Transverse colon (tissue), 4 donors: ENCODE data around the gene ASL. TPM values are rescaled to one million over a fixed set of nuclear protein-coding genes. Genes with fewer than 3 reads are reported as not detected.
"Not testable (repeated sequence)": the region's sequence is repeated elsewhere in the genome, so short reads cannot be mapped to it uniquely, and the experiment has no call there.

Experiments used
- DNase-seq: peaks from one replicate; pipeline ENCODE4 v3.0.0-alpha.2; 2019
- H3K27ac ChIP-seq, 4 donors: fragments of 200-600 bp; sonication (generic); 2 replicates each; pipeline ENCODE4 v1.5.1; 2016 to 2018; ENCODE audit warnings: inconsistent platforms in 4 of 4
- H3K27me3 ChIP-seq: fragments of 200-600 bp; sonication (generic); 2 replicates; pipeline ENCODE4 v1.5.1; 2017; ENCODE audit warnings: inconsistent platforms
- H3K36me3 ChIP-seq, 4 donors: fragments of 200-600 bp; sonication (generic); 2 replicates each; pipeline ENCODE4 v1.5.1; 2017 to 2019; ENCODE audit warnings: inconsistent platforms in 4 of 4
- H3K4me1 ChIP-seq, 4 donors: fragments of 200-600 bp; sonication (generic); 2 replicates each; pipeline ENCODE4 v1.5.1; 2017 to 2020; ENCODE audit warnings: inconsistent platforms in 4 of 4
- H3K4me3 ChIP-seq, 4 donors: fragments of 200-600 bp; sonication (generic); 1 replicate in 1 of 4; 2 replicates in 3 of 4; pipeline versions ENCODE4 v1.5.1 to v1.6.1; 2017 to 2019; ENCODE audit warnings: inconsistent platforms in 4 of 4
- H3K9me3 ChIP-seq, 2 donors: fragments of 200-600 bp; sonication (generic); 2 replicates each; pipeline ENCODE4 v1.5.1; 2017 to 2019; ENCODE audit warnings: inconsistent platforms in 2 of 2
- CTCF ChIP-seq, 5 experiments: fragments of 200-600 bp in 3 of 5; fragments of 450-650 bp in 2 of 5; sonication (generic) in 3 of 5; IDR thresholded peaks; 1 replicate in 2 of 5; 2 replicates in 3 of 5; pipeline ENCODE4 v1.5.1; 2016 to 2017; ENCODE audit warnings: antibody characterized with exemption in 5 of 5, inconsistent platforms in 3 of 5, mild to moderate bottlenecking in 2 of 5, moderate library complexity in 1 of 5
- EP300 ChIP-seq: sonication (generic); formaldehyde crosslinking; IDR thresholded peaks from one replicate; pipeline ENCODE4 v1.6.1; 2017; ENCODE audit warnings: antibody characterized with exemption, low read depth
- POLR2A ChIP-seq: fragments of 450-650 bp; IDR thresholded peaks from one replicate; pipeline ENCODE4 v1.6.1; 2016; ENCODE audit warnings: antibody characterized with exemption, mild to moderate bottlenecking, moderate library complexity
- POLR2AphosphoS5 ChIP-seq, 3 donors: sonication (generic); formaldehyde crosslinking; IDR thresholded peaks; one replicate each; pipeline ENCODE4 v1.6.1; 2016; ENCODE audit warnings: antibody characterized with exemption in 3 of 3
- WGBS, 2 donors: methylation state at CpG; one replicate each; pipeline ENCODE4 v1.1.5; 2018; ENCODE audit warnings: low coverage in 1 of 2; 5-methylcytosine and 5-hydroxymethylcytosine counted together
- in situ Hi-C, 4 donors: fragments of 200-750 bp; cut with MboI; loops; one replicate each; pipeline versions ENCODE4 v1.15.0 to v1.15.1; 2017; ENCODE audit warnings: low sequenced_read_pairs in 3 of 4, low pct_ligation_motif_present in 1 of 4, low pct_unique_long_range_greater_than_20kb in 1 of 4
- intact Hi-C: fragments of 100-400 bp; cut with DNase I; formaldehyde crosslinking; loops from one replicate; pipeline ENCODE4 v1.15.1; 2023; ENCODE audit warnings: low total_unique reads
- total RNA-seq, 4 donors: library from RNA; depleted of rRNA; stranded (reverse); fragments of >200 nt; gene quantifications; one replicate each; pipeline ENCODE4 v1.1.0, GENCODE V29; 2016

ASL gene
- total RNA-seq, 4 donors from 2014 or later, result 77.2 to 179 (median 129) TPM

- Histone ChIP-seq H3K36me3 (no peaks in the 10 kb centered on the region), H3K9me3 (no peaks in the 10 kb centered on the region), H3K4me1 (no peaks in the 10 kb centered on the region), H3K27me3 (no peaks in the 10 kb centered on the region), H3K4me3 (no peak overlapping the region), H3K27ac (no peak overlapping the region)
- in situ Hi-C loops, result no loop called here
- 88 to 92% methylated on average over 4 of the region's 4 CpGs for whole genome bisulfite sequencing, 2 donors
- no peak for DNase-seq
- intact Hi-C loops, result no loop called here
- TF ChIP-seq POLR2A, result no peak
- TF ChIP-seq POLR2AphosphoS5 (IDR thresholded peaks at IDR 0.05), result no peak
- no peak for TF ChIP-seq EP300
- no peak for TF ChIP-seq CTCF (IDR thresholded peaks at IDR 0.05)
These were observed 5.9 kb upstream of the ASL start for GRCh38 chr7:66069732-66070131.

- Histone ChIP-seq H3K27ac (no peak overlapping the region), H3K4me1 (peaks cover 0 to 3% (median 2%) of the 10 kb centered on the region in 4 donors), H3K36me3 (no peaks in the 10 kb centered on the region), H3K27me3 (no peaks in the 10 kb centered on the region), H3K4me3 (no peak overlapping the region), H3K9me3 (no peaks in the 10 kb centered on the region)
- WGBS, 2 donors, result 93 to 100% methylated on average over 1 of the region's 1 CpG
- no peak for TF ChIP-seq CTCF (IDR thresholded peaks at IDR 0.05)
- TF ChIP-seq EP300, result no peak
- TF ChIP-seq POLR2AphosphoS5 (IDR thresholded peaks at IDR 0.05), result no peak
- in situ Hi-C loops (no loop called here), intact Hi-C loops (no loop called here)
- no peak for DNase-seq
These were observed 5.4 kb upstream of the ASL start for GRCh38 chr7:66070222-66070621.

- H3K27ac ChIP-seq, in situ Hi-C loops, H3K27me3 ChIP-seq, H3K9me3 ChIP-seq, H3K4me3 ChIP-seq, intact Hi-C loops, H3K36me3 ChIP-seq, DNase-seq: not testable (repeated sequence)
- WGBS, 2 donors, result 67% methylated on average over 7 of the region's 7 CpGs; no CpG with 5 or more reads in 1 of the 2 donors
- peaks cover 7 to 15% (median 11%) of the 10 kb centered on the region in 4 donors for H3K4me1 ChIP-seq
These were observed 3.4 kb upstream of the ASL start for GRCh38 chr7:66072208-66072607.

- H3K27ac ChIP-seq, result peak overlapping the region; percentile 78 to 88 (median 86)
- in situ Hi-C loops (no loop called here), intact Hi-C loops (no loop called here)
- peak overlapping the region; percentile 57 to 92 (median 78) for H3K4me3 ChIP-seq
- H3K27me3 ChIP-seq, result no peaks in the 10 kb centered on the region
- H3K4me1 ChIP-seq, result peaks cover 14 to 23% (median 18%) of the 10 kb centered on the region in 4 donors
- H3K9me3 ChIP-seq, result no peaks in the 10 kb centered on the region
- 50 to 100% methylated on average over 2 to 10 of the region's 11 CpGs for WGBS, 2 donors
- no peaks in the 10 kb centered on the region for H3K36me3 ChIP-seq
- peak; percentile 32 for TF ChIP-seq POLR2A
- TF ChIP-seq POLR2AphosphoS5 (IDR thresholded peaks at IDR 0.05), result peak in 1 of 3 donors; percentile 55
- no peak for TF ChIP-seq CTCF (IDR thresholded peaks at IDR 0.05)
- no peak for TF ChIP-seq EP300
- DNase-seq, result peak; percentile 77
These were observed 1.1 kb downstream of the ASL start for GRCh38 chr7:66076462-66077329.
